Ovary (tissue), 9 donors: Measurements from ENCODE around the gene SLC50A1. TPM values are rescaled to one million over a fixed set of nuclear protein-coding genes. Genes with fewer than 3 reads are reported as not detected.
"Not testable (repeated sequence)": the region's sequence is repeated elsewhere in the genome, so short reads cannot be mapped to it uniquely, and the experiment has no call there.

Source experiments
- DNase-seq, 5 donors: peaks; one replicate each; pipeline ENCODE4 v3.0.0-alpha.2; 2019 to 2020
- H3K27ac ChIP-seq, 2 donors: fragments of 200-600 bp; one replicate each; pipeline versions ENCODE4 v1.5.1 to v1.8.0; 2019 to 2022
- H3K27me3 ChIP-seq: fragments of 200-600 bp; one replicate; pipeline ENCODE4 v1.8.0; 2022
- H3K36me3 ChIP-seq: fragments of 200-600 bp; sonication (generic); one replicate; pipeline ENCODE4 v1.5.1; 2019
- H3K4me1 ChIP-seq: one replicate; pipeline ENCODE4 v1.8.1; 2013; ENCODE audit warnings: mild to moderate bottlenecking, moderate library complexity; ENCODE audit not compliant: insufficient read depth
- H3K4me3 ChIP-seq: fragments of 200-600 bp; sonication (generic); one replicate; pipeline ENCODE4 v1.5.1; 2017
- H3K9me3 ChIP-seq, 2 donors: fragments of 200-600 bp in 1 of 2; sonication (generic) in 1 of 2; one replicate each; pipeline versions ENCODE4 v1.5.1 to v1.8.1; 2013 to 2019; ENCODE audit warnings: mild to moderate bottlenecking in 1 of 2, moderate library complexity in 1 of 2
- EP300 ChIP-seq: sonication (generic); formaldehyde crosslinking; IDR thresholded peaks from one replicate; pipeline ENCODE4 v1.6.1; 2017; ENCODE audit warnings: antibody characterized with exemption
- POLR2A ChIP-seq: fragments of 450-650 bp; IDR thresholded peaks from one replicate; pipeline ENCODE4 v1.6.1; 2017; ENCODE audit warnings: antibody characterized with exemption, mild to moderate bottlenecking, moderate library complexity
- WGBS, 3 donors: extraction: QIAGEN DNeasy Blood & Tissue Kit in 1 of 3; methylation state at CpG; one replicate each; pipeline versions ENCODE4 v1.1.5 to v1.1.7; 2013 to 2017; 5-methylcytosine and 5-hydroxymethylcytosine counted together
- intact Hi-C, 4 donors: fragments of 100-400 bp; cut with DNase I; formaldehyde crosslinking; loops; one replicate each; pipeline versions ENCODE4 v1.11.0 to v1.15.1; 2022 to 2023
- polyA plus RNA-seq, 2 donors: library from polyadenylated mRNA; stranded (reverse); fragments of 200-250 nt in 1 of 2; fragments of 350-450 nt in 1 of 2; fragmentation: Illumina TruSeq in 1 of 2; extraction: RNeasy Lipid Tissue Mini Kit (QIAGEN cat#74804) in 1 of 2; gene quantifications; one replicate each; pipeline ENCODE4 v1.2.3, GENCODE V29; 2013 to 2014
- total RNA-seq, 7 donors: library from RNA; depleted of rRNA in 2 of 7; stranded (reverse); fragments of >200 nt in 2 of 7; fragmentation: NEBNext Ultra II Directional in 3 of 7; extraction: Animal tissue kit (Norgen Biotek cat#: 25700) in 3 of 7; gene quantifications; one replicate each; pipeline versions ENCODE4 v1.1.0 to v1.2.4, GENCODE V29; 2016 to 2023
- TF ChIP-seq, protein P1 (sequence below), 3 donors: fragments of 450-650 bp in 2 of 3; fragments of 200-600 bp in 1 of 3; IDR thresholded peaks; one replicate each; pipeline versions ENCODE4 v1.5.1 to v1.8.0; 2016 to 2022; ENCODE audit warnings: antibody characterized with exemption in 3 of 3, mild to moderate bottlenecking in 1 of 3
- donor health status: DM: no; HTN: no; CAD: no; lungs with moderate emphysema.
- donor health status: DM: no; HTN: no; CAD: no.
- donor health status: Bipolar disorder and iron deficiency.
- donor health status: DM: yes; HTN: yes; CAD: no.
- donor health status: DM: no; HTN: no; CAD: no.
- donor health status: DM: yes; HTN: yes; CAD: no.

Gene SLC50A1
- total and polyA plus RNA-seq, 9 donors = 10.8 to 50.2 (median 19.7) TPM

DNA sequence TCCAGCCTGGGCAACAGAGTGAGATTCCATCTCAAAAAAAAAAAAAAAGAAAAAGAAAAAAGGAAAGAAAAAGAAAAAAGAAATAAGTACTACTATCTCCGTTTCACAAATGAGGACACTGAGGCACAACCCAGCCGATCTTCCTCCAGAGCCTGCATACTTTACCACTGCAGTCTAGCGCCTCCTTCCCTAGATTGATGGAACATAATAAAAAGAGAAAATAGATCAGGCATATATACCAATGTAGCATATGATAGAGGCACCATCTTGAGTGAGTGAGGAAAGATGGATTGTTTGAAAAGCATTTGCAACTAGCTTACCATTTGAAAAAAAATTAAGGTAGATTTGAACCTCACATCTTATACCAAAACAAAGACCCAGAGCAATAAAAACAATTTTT lies 9.8 kb downstream of the SLC50A1 start:
- Histone ChIP-seq H3K9me3 (no peaks in the 10 kb centered on the region), H3K4me3 (no peak overlapping the region), H3K4me1 (peaks cover under 1% of the 10 kb centered on the region), H3K36me3 (no peaks in the 10 kb centered on the region), H3K27me3 (no peaks in the 10 kb centered on the region), H3K27ac (no peak overlapping the region)
- WGBS, 3 donors = 74 to 82% (median 77%) methylated on average over 3 of the region's 3 CpGs
- TF ChIP-seq, protein P1, sequence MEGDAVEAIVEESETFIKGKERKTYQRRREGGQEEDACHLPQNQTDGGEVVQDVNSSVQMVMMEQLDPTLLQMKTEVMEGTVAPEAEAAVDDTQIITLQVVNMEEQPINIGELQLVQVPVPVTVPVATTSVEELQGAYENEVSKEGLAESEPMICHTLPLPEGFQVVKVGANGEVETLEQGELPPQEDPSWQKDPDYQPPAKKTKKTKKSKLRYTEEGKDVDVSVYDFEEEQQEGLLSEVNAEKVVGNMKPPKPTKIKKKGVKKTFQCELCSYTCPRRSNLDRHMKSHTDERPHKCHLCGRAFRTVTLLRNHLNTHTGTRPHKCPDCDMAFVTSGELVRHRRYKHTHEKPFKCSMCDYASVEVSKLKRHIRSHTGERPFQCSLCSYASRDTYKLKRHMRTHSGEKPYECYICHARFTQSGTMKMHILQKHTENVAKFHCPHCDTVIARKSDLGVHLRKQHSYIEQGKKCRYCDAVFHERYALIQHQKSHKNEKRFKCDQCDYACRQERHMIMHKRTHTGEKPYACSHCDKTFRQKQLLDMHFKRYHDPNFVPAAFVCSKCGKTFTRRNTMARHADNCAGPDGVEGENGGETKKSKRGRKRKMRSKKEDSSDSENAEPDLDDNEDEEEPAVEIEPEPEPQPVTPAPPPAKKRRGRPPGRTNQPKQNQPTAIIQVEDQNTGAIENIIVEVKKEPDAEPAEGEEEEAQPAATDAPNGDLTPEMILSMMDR (IDR thresholded peaks at IDR 0.05) = no peak
- TF ChIP-seq POLR2A = no peak
- DNase-seq = no peak
- intact Hi-C loops = no loop called here

DNA sequence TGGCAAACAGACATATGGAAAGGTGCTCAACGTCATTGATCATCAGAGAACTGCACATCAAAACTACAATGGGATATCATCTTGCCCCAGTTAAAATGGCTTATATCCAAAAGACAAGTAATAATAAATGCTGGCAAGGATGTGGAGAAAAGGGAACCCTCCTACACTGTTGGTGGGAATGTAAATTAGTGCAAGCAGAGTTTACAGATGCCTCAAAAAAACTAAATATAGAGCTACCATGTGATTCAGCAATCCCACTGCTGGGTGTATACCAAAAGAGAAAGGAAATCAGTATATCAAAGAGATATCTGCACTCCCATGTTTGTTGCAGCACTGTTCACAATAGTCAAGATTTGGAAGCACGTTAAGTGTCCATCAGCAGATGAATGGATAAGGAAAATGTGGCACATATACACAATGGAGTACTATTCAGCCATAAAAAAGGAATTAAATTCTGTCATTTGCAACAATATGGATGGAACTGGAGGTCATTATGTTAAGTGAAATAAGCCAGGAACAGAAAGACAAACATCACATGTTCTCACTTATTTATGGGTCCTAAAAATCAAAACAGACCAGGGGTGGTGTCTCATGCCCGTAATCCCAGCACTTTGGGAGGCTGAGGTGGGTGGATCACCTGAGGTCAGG lies 20.5 kb downstream of the SLC50A1 start:
- H3K4me1 ChIP-seq, H3K9me3 ChIP-seq, H3K27ac ChIP-seq, H3K4me3 ChIP-seq, DNase-seq, intact Hi-C loops, H3K27me3 ChIP-seq, H3K36me3 ChIP-seq: not testable (repeated sequence)
- WGBS, 3 donors = 64 to 69% (median 67%) methylated on average over 3 of the region's 3 CpGs

DNA sequence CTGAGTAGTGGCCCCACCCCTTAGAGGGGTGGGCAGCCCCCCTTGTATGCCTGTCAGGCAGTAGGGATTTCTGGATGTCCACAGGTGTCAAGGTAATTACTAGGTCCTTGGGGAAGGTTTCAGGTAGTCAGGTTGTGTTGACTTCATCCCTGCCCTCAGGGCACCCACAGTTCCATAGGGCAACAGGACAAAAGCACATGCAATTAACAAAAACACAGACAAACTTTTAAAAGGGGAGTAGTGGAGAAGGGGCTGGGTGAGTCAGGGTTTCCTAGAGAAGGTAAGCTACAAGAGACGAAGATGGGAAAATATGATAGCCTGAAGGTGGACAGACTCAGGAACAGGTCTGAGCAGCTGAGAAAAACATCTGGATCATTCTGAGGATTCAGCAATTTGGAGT lies 23.3 kb downstream of the SLC50A1 start:
- TF ChIP-seq, protein P1 (IDR thresholded peaks at IDR 0.05) = no peak
- TF ChIP-seq POLR2A (no peak), EP300 (no peak)
- Histone ChIP-seq H3K4me1 (no peaks in the 10 kb centered on the region), H3K9me3 (no peaks in the 10 kb centered on the region), H3K27me3 (no peaks in the 10 kb centered on the region), H3K27ac (no peak overlapping the region), H3K4me3 (no peak overlapping the region), H3K36me3 (no peaks in the 10 kb centered on the region)
- intact Hi-C loops = no loop called here
- no peak for DNase-seq
- WGBS, 3 donors = 73 to 79% (median 76%) methylated on average over 1 of the region's 1 CpG

DNA sequence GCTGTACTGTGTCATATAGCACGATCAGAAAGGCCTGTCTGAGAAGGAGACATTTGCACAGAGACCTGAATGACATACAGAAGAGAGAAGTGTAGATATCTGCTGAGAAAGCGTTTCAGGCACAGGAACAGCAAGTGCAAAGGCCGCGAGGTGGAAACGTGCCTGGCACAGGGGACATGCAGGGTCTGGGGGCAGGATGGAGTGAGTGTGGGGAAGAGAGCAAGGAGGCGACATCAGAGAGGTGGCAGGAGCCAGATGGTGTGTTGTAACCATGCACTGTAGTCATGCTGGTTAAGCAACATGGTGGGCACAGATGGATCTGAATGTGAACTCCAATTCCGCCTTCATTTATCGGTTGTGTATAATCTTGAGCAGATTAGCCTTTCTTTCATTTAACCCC lies 24.5 kb downstream of the SLC50A1 start:
- Histone ChIP-seq H3K27ac (no peak overlapping the region), H3K27me3 (no peaks in the 10 kb centered on the region), H3K4me1 (no peaks in the 10 kb centered on the region), H3K9me3 (no peaks in the 10 kb centered on the region), H3K36me3 (no peaks in the 10 kb centered on the region), H3K4me3 (no peak overlapping the region)
- intact Hi-C loops = no loop called here
- WGBS, 3 donors = 66 to 69% (median 69%) methylated on average over 8 of the region's 8 CpGs
- TF ChIP-seq, protein P1 (IDR thresholded peaks at IDR 0.05) = no peak
- TF ChIP-seq EP300 (no peak), POLR2A (no peak)
- no peak for DNase-seq

DNA sequence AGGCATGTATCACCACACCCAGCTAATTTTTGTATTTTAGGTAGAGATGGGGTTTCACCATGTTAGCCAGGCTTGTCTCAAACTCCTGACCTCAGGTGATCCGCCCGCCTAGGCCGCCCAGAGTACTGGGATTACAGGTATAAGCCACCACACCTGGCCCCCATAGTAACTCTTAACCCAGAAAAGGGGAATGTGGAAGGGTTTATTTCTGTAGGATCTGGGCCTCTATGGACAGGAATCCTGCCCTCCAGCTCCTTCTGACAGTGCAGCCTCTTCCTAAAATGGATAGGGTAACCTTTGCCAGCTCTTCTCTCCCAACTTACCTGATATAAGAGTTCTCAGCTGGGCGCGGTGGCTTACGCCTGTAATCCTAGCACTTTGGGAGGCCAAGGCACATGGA lies 27.0 kb downstream of the SLC50A1 start:
- H3K27me3 ChIP-seq, H3K9me3 ChIP-seq, H3K27ac ChIP-seq, H3K4me1 ChIP-seq, H3K4me3 ChIP-seq, DNase-seq, intact Hi-C loops, H3K36me3 ChIP-seq: not testable (repeated sequence)
- 97 to 98% (median 97%) methylated on average over 6 of the region's 6 CpGs for WGBS, 3 donors

DNA sequence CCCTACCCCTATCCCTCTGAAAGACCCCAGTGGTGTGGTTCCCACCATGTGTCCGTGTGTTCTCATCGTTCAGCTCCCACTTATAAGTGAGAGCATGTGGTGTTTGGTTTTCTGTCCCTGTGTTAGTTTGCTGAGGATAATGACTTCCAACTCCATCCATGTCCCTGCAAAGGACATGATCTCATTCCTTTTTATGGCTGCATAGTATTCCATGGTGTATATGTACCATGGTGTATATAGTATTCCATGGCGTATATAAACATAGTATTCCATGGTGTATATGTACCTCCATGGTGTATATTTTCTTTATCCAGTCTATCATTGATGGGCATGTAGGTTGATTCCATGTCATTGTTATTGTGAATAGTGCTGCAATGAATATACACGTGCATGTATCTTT lies 28.1 kb downstream of the SLC50A1 start:
- WGBS, 3 donors = 93 to 97% (median 96%) methylated on average over 4 of the region's 4 CpGs
- not testable (repeated sequence) for H3K4me1 ChIP-seq

DNA sequence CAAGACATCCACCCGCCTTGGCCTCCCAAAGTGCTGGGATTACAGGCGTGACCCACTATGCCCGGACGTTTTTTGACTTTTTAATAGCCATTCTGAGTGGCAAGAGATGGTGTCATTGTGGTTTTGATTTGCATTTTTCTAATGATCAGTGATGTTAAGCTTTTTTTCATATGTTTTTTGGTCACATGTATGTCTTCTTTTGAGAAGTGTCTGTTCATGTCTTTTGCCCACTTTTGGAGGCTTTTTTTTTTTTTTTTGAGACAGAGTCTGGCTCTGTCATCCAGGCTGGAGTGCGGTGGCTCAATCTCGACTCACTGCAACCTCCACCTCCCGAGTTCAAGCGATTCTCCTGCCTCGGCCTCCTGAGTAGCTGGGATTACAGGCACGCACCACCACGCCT lies 29.0 kb downstream of the SLC50A1 start:
- intact Hi-C loops = loop anchor here in 1 of 4 donors (5.0 kb wide), 1 partner anchor 72 kb away; no protein-coding TSS in a partner anchor
- not testable (repeated sequence) for H3K4me1 ChIP-seq, H3K36me3 ChIP-seq, H3K4me3 ChIP-seq, DNase-seq, H3K9me3 ChIP-seq, H3K27me3 ChIP-seq, H3K27ac ChIP-seq
- WGBS, 3 donors = 94 to 96% (median 96%) methylated on average over 11 of the region's 11 CpGs

More for the DNA sequence above, 28.1 kb downstream of the SLC50A1 start:
- intact Hi-C loops, H3K27me3 ChIP-seq, H3K9me3 ChIP-seq, H3K36me3 ChIP-seq, H3K27ac ChIP-seq, H3K4me3 ChIP-seq, DNase-seq: not testable (repeated sequence)
